Motor neuron (in vitro differentiated cells): ENCODE data around the gene DPEP2NB. TPM values are rescaled to one million over a fixed set of nuclear protein-coding genes. Genes with fewer than 3 reads are reported as not detected.

Experiments
- total RNA-seq, 8 experiments: library from RNA; unstranded; fragments of 300-600 nt; gene quantifications; 2 replicates each; pipeline versions ENCODE4 v1.2.3 to v1.2.4, GENCODE V29; 2022

The DPEP2NB gene
- total RNA-seq, 8 experiments from 2014 or later = not detected

Other genes with a start within 250 kb of the DPEP2NB start
- gene RANBP10, start 209.4 kb downstream of the DPEP2NB start, total RNA-seq = 10 to 100 TPM in 2 of 8 experiments, 1 to 10 TPM in 6; 4.3 to 19.8 (median 7.6) TPM
- 10 to 100 TPM in 1 of 8 experiments, 1 to 10 TPM in 7; 1.0 to 13.0 (median 3.0) TPM for gene TSNAXIP1, start 209.0 kb downstream of the DPEP2NB start, total RNA-seq
- gene THAP11, start 173.6 kb downstream of the DPEP2NB start, total RNA-seq = 10 to 100 TPM; 17.6 to 26.9 (median 23.1) TPM
- gene NUTF2, start 169.0 kb downstream of the DPEP2NB start, total RNA-seq = 100 to 1,000 TPM in 5 of 8 experiments, 10 to 100 TPM in 3; 52.2 to 122 (median 108) TPM
- 10 to 100 TPM; 21.4 to 42.8 (median 34.0) TPM for gene CENPT, start 168.2 kb downstream of the DPEP2NB start, total RNA-seq
- gene EDC4, start 142.9 kb downstream of the DPEP2NB start, total RNA-seq = 10 to 100 TPM; 25.2 to 60.8 (median 46.9) TPM
- 1 to 10 TPM in 1 of 8 experiments, under 1 TPM in 5, not detected in 2; 0.33 to 1.3 (median 0.68) TPM for gene NRN1L, start 131.0 kb downstream of the DPEP2NB start, total RNA-seq
- gene PSKH1, start 122.7 kb downstream of the DPEP2NB start, total RNA-seq = 10 to 100 TPM in 6 of 8 experiments, 1 to 10 TPM in 2; 7.2 to 35.2 (median 13.9) TPM
- 1 to 10 TPM in 6 of 8 experiments, under 1 TPM in 2; 0.66 to 3.7 (median 2.3) TPM for gene CTRL, start 84.0 kb downstream of the DPEP2NB start, total RNA-seq
- gene PSMB10, start 79.1 kb downstream of the DPEP2NB start, total RNA-seq = 100 to 1,000 TPM in 1 of 8 experiments, 10 to 100 TPM in 7; 22.7 to 134 (median 36.9) TPM
- 10 to 100 TPM in 4 of 8 experiments, 1 to 10 TPM in 4; 3.2 to 20.0 (median 8.0) TPM for gene LCAT, start 71.8 kb downstream of the DPEP2NB start, total RNA-seq
- gene SLC12A4, start 47.3 kb downstream of the DPEP2NB start, total RNA-seq = 10 to 100 TPM in 4 of 8 experiments, 1 to 10 TPM in 4; 5.0 to 54.9 (median 21.4) TPM
- gene DPEP3, start 35.4 kb downstream of the DPEP2NB start, total RNA-seq = under 1 TPM in 1 of 8 experiments, not detected in 7; 0.66 TPM
- gene DPEP2, start 16.4 kb downstream of the DPEP2NB start, total RNA-seq = under 1 TPM in 3 of 8 experiments, not detected in 5; 0.13 to 0.57 (median 0.42) TPM
- gene DDX28, start 7.3 kb upstream of the DPEP2NB start, total RNA-seq = 10 to 100 TPM in 3 of 8 experiments, 1 to 10 TPM in 5; 5.6 to 15.8 (median 9.0) TPM
- 10 to 100 TPM in 7 of 8 experiments, 1 to 10 TPM in 1; 9.0 to 19.2 (median 12.8) TPM for gene DUS2, start 7.4 kb upstream of the DPEP2NB start, total RNA-seq
- 10 to 100 TPM; 14.0 to 27.0 (median 19.1) TPM for gene NFATC3, start 69.5 kb upstream of the DPEP2NB start, total RNA-seq
- gene ESRP2, start 220.2 kb upstream of the DPEP2NB start, total RNA-seq = 1 to 10 TPM in 3 of 8 experiments, under 1 TPM in 5; 0.33 to 4.6 (median 0.73) TPM
- gene PLA2G15, start 229.5 kb upstream of the DPEP2NB start, total RNA-seq = 10 to 100 TPM in 3 of 8 experiments, 1 to 10 TPM in 5; 8.3 to 25.1 (median 9.5) TPM
- gene SLC7A6, start 248.6 kb upstream of the DPEP2NB start, total RNA-seq = 10 to 100 TPM in 7 of 8 experiments, 1 to 10 TPM in 1; 7.5 to 36.4 (median 13.5) TPM